Astrocyte (in vitro differentiated cells and primary cell): ENCODE data around the gene SETDB2. TPM values are rescaled to one million over a fixed set of nuclear protein-coding genes. Genes with fewer than 3 reads are reported as not detected.

Experiments
- DNase-seq: peaks from one replicate; pipeline ENCODE4 v3.0.0-alpha.2; 2010; ENCODE audit warnings: low read depth
- FAIRE-seq: peaks from 2 replicates; lab custom pipeline; 2011; peaks lifted over from hg19 to GRCh38; lab: Jason Lieb, UNC
- H2AFZ ChIP-seq: 2 replicates; pipeline ENCODE4 v1.6.0; 2012; ENCODE audit warnings: low read depth, low read length, inconsistent platforms
- H3K27ac ChIP-seq: 2 replicates; pipeline ENCODE4 v1.5.1; 2011; ENCODE audit warnings: low read depth, low read length, inconsistent platforms
- H3K27me3 ChIP-seq: 2 replicates; pipeline ENCODE4 v1.6.0; 2011; ENCODE audit warnings: low read length, inconsistent platforms; ENCODE audit not compliant: insufficient read depth
- H3K36me3 ChIP-seq: 2 replicates; pipeline ENCODE4 v1.5.1; 2011; ENCODE audit warnings: low read length, inconsistent platforms; ENCODE audit not compliant: insufficient read depth
- H3K4me1 ChIP-seq: 2 replicates; pipeline ENCODE4 v1.5.1; 2011; ENCODE audit warnings: low read length, inconsistent platforms; ENCODE audit not compliant: insufficient read depth
- H3K4me2 ChIP-seq: 2 replicates; pipeline ENCODE4 v1.6.0; 2012; ENCODE audit warnings: low read length, inconsistent platforms
- H3K4me3 ChIP-seq: 2 replicates; pipeline ENCODE4 v1.5.1; 2011; ENCODE audit warnings: low read depth, mild to moderate bottlenecking, low read length, inconsistent platforms; ENCODE audit not compliant: insufficient read depth
- H3K79me2 ChIP-seq: 2 replicates; pipeline ENCODE4 v1.6.0; 2012; ENCODE audit warnings: mild to moderate bottlenecking, low read length, inconsistent platforms; ENCODE audit not compliant: insufficient read depth
- H3K9ac ChIP-seq: 2 replicates; pipeline ENCODE4 v1.6.0; 2012; ENCODE audit warnings: mild to moderate bottlenecking, low read length, inconsistent platforms
- H3K9me3 ChIP-seq: 2 replicates; pipeline ENCODE4 v1.5.1; 2012; ENCODE audit warnings: low read depth, mild to moderate bottlenecking, low read length, inconsistent platforms; ENCODE audit not compliant: insufficient read depth
- H4K20me1 ChIP-seq: 2 replicates; pipeline ENCODE4 v1.6.0; 2012; ENCODE audit warnings: low read length, inconsistent platforms; ENCODE audit not compliant: insufficient read depth
- H3K27ac Mint-ChIP-seq: one replicate; pipeline ENCODE4 v1.8.0; 2021; ENCODE audit warnings: mild to moderate bottlenecking, mixed read lengths; ENCODE audit not compliant: unreplicated experiment
- H3K27me3 Mint-ChIP-seq: one replicate; pipeline ENCODE4 v1.8.0; 2021; ENCODE audit warnings: low read depth, mixed read lengths; ENCODE audit not compliant: unreplicated experiment
- H3K36me3 Mint-ChIP-seq: one replicate; pipeline ENCODE4 v1.8.0; 2021; ENCODE audit warnings: low read depth, mixed read lengths; ENCODE audit not compliant: unreplicated experiment
- H3K4me1 Mint-ChIP-seq: one replicate; pipeline ENCODE4 v1.8.0; 2021; ENCODE audit warnings: low read depth, mixed read lengths; ENCODE audit not compliant: unreplicated experiment
- H3K4me3 Mint-ChIP-seq: one replicate; pipeline ENCODE4 v1.8.0; 2021; ENCODE audit warnings: mild to moderate bottlenecking, moderate library complexity, mixed read lengths; ENCODE audit not compliant: unreplicated experiment
- H3K9me3 Mint-ChIP-seq: one replicate; pipeline ENCODE4 v1.8.0; 2021; ENCODE audit warnings: mild to moderate bottlenecking, mixed read lengths; ENCODE audit not compliant: unreplicated experiment
- CTCF ChIP-seq: IDR thresholded peaks from 2 replicates; pipeline ENCODE4 v1.5.1; 2011; ENCODE audit warnings: low read depth, mild to moderate bottlenecking, inconsistent platforms, low read length, moderate library complexity; ENCODE audit not compliant: insufficient read depth
- EZH2 ChIP-seq: IDR thresholded peaks from 2 replicates; pipeline ENCODE4 v1.6.1; 2012; ENCODE audit warnings: mild to moderate bottlenecking, low read length, inconsistent platforms; ENCODE audit not compliant: insufficient read depth
- total RNA-seq: library from RNA; stranded (reverse); gene quantifications from 2 replicates; pipeline ENCODE4 v1.2.1, GENCODE V29; 2021

The SETDB2 gene
- total RNA-seq, 1 donor from 2014 or later, result 5.8 TPM

GRCh38 chr13:49466292-49466838 lies 22.3 kb downstream of the SETDB2 start:
- Mint-ChIP-seq H3K27ac (no peak overlapping the region), H3K36me3 (peaks cover 36% of the 10 kb centered on the region), H3K27me3 (no peaks in the 10 kb centered on the region), H3K4me3 (no peak overlapping the region), H3K4me1 (no peaks in the 10 kb centered on the region), H3K9me3 (peaks cover 11% of the 10 kb centered on the region)
- no peaks in the 10 kb centered on the region for H4K20me1 ChIP-seq
- no peak overlapping the region for H3K4me2 ChIP-seq
- no peak for FAIRE-seq
- H3K27ac ChIP-seq, result no peak overlapping the region
- H3K36me3 ChIP-seq, result peaks cover 14% of the 10 kb centered on the region
- H3K4me1 ChIP-seq, result no peaks in the 10 kb centered on the region
- DNase-seq, result no peak
- no peak overlapping the region for H3K9ac ChIP-seq
- H2AFZ ChIP-seq, result no peak overlapping the region
- no peaks in the 10 kb centered on the region for H3K79me2 ChIP-seq
- H3K27me3 ChIP-seq, result no peaks in the 10 kb centered on the region
- no peak overlapping the region for H3K4me3 ChIP-seq
- no peak for TF ChIP-seq CTCF
- TF ChIP-seq EZH2, result no peak
- peaks cover 4% of the 10 kb centered on the region for H3K9me3 ChIP-seq

DNA sequence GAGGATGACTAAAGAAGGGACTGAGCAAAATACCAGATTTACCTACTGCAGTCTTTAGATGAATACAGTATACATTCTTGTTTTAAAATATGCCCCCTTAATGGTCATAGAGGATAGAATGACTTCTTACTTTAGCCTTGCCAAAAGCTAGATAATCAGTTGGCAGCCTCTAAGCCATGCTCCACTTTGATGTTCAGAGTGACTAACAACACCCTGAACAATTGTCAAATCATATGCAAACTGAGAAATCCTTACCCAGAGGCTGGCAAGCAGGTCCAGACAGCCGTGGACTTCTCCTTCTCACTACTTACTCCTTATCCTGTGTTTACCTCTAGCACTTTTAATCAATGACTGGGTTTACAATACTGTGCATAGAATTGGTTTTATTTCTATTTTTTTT lies 28.1 kb downstream of the SETDB2 start:
- Histone ChIP-seq H3K27me3 (no peaks in the 10 kb centered on the region), H3K79me2 (no peaks in the 10 kb centered on the region), H3K27ac (no peak overlapping the region), H4K20me1 (no peaks in the 10 kb centered on the region), H3K4me3 (no peak overlapping the region), H3K4me1 (no peaks in the 10 kb centered on the region), H3K9me3 (no peaks in the 10 kb centered on the region), H3K9ac (no peak overlapping the region), H3K4me2 (no peak overlapping the region), H3K36me3 (peaks cover 10% of the 10 kb centered on the region), H2AFZ (no peak overlapping the region)
- Mint-ChIP-seq H3K4me1 (no peaks in the 10 kb centered on the region), H3K9me3 (no peaks in the 10 kb centered on the region), H3K27me3 (no peaks in the 10 kb centered on the region), H3K27ac (no peak overlapping the region), H3K4me3 (no peak overlapping the region), H3K36me3 (peaks cover 8% of the 10 kb centered on the region)
- FAIRE-seq (no peak), DNase-seq (peak; percentile 29)
- TF ChIP-seq CTCF (no peak), EZH2 (no peak)

DNA sequence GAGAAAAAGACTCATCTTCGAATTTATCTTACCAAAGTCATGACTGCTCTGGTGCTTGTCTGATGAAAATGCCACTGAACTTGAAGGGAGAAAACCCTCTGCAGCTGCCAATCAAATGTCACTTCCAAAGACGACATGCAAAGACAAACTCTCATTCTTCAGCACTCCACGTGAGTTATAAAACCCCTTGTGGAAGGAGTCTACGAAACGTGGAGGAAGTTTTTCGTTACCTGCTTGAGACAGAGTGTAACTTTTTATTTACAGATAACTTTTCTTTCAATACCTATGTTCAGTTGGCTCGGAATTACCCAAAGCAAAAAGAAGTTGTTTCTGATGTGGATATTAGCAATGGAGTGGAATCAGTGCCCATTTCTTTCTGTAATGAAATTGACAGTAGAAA lies 32.5 kb downstream of the SETDB2 start:
- DNase-seq (no peak), FAIRE-seq (no peak)
- no peak overlapping the region for H3K4me3 ChIP-seq
- peaks cover 5% of the 10 kb centered on the region for H3K36me3 ChIP-seq
- H3K27me3 ChIP-seq, result no peaks in the 10 kb centered on the region
- no peaks in the 10 kb centered on the region for H4K20me1 ChIP-seq
- H3K4me2 ChIP-seq, result no peak overlapping the region
- H2AFZ ChIP-seq, result no peak overlapping the region
- H3K27me3 Mint-ChIP-seq, result no peaks in the 10 kb centered on the region
- H3K9ac ChIP-seq, result no peak overlapping the region
- H3K27ac Mint-ChIP-seq, result no peak overlapping the region
- no peaks in the 10 kb centered on the region for H3K4me1 Mint-ChIP-seq
- no peaks in the 10 kb centered on the region for H3K4me1 ChIP-seq
- H3K36me3 Mint-ChIP-seq, result peaks cover 8% of the 10 kb centered on the region
- no peak overlapping the region for H3K27ac ChIP-seq
- no peaks in the 10 kb centered on the region for H3K9me3 ChIP-seq
- no peaks in the 10 kb centered on the region for H3K9me3 Mint-ChIP-seq
- no peaks in the 10 kb centered on the region for H3K79me2 ChIP-seq
- no peak overlapping the region for H3K4me3 Mint-ChIP-seq
- TF ChIP-seq CTCF (no peak), EZH2 (no peak)
